OCI-LY1 (cell line): ENCODE data around the gene HPX.

Source experiments
- H2AFZ ChIP-seq: fragments of 200-600 bp; sonication (generic), shearing (Covaris generic); 2 replicates; pipeline ENCODE4 v1.6.0; 2014; ENCODE audit warnings: antibody characterized with exemption, mild to moderate bottlenecking, low read length
- H3F3A ChIP-seq: fragments of 200-600 bp; sonication (generic), shearing (Covaris generic); 2 replicates; pipeline ENCODE4 v1.6.0; 2014; ENCODE audit warnings: mild to moderate bottlenecking, antibody characterized with exemption, low read length, moderate library complexity; ENCODE audit not compliant: insufficient read depth
- H3K27ac ChIP-seq: fragments of 200-600 bp; sonication (generic); 2 replicates; pipeline ENCODE4 v1.5.1; 2014; ENCODE audit warnings: low read length, mixed run types, mild to moderate bottlenecking, low read depth; ENCODE audit not compliant: poor library complexity, severe bottlenecking
- H3K27me3 ChIP-seq: fragments of 200-600 bp; sonication (generic); 2 replicates; pipeline ENCODE4 v1.6.0; 2014; ENCODE audit warnings: antibody characterized with exemption, mild to moderate bottlenecking, low read length, moderate library complexity; ENCODE audit not compliant: insufficient read depth
- H3K36me3 ChIP-seq: fragments of 200-600 bp; sonication (generic); 2 replicates; pipeline ENCODE4 v1.6.1; 2014; ENCODE audit warnings: mild to moderate bottlenecking, antibody characterized with exemption, low read length, moderate library complexity, mixed read lengths; ENCODE audit not compliant: insufficient read depth
- H3K4me1 ChIP-seq: fragments of 200-600 bp; sonication (generic); 2 replicates; pipeline ENCODE4 v1.5.1; 2014; ENCODE audit warnings: mild to moderate bottlenecking, low read length, moderate library complexity; ENCODE audit not compliant: insufficient read depth, severe bottlenecking
- H3K4me2 ChIP-seq: fragments of 200-600 bp; sonication (generic), shearing (Covaris generic); 2 replicates; pipeline ENCODE4 v1.6.1; 2014; ENCODE audit warnings: low read length
- H3K4me3 ChIP-seq: fragments of 200-600 bp; sonication (generic); 2 replicates; pipeline ENCODE4 v1.5.1; 2014; ENCODE audit warnings: low read length, low read depth, mild to moderate bottlenecking, mixed read lengths; ENCODE audit not compliant: poor library complexity, severe bottlenecking
- H3K79me2 ChIP-seq: fragments of 200-600 bp; shearing (Covaris generic); 2 replicates; pipeline ENCODE4 v1.6.1; 2016; ENCODE audit warnings: mixed run types, low read length, mixed read lengths; ENCODE audit not compliant: insufficient read depth
- H3K9ac ChIP-seq: fragments of 200-600 bp; sonication (generic), shearing (Covaris generic); 2 replicates; pipeline ENCODE4 v1.6.1; 2014; ENCODE audit warnings: mild to moderate bottlenecking, low read length, mixed read lengths
- H3K9me2 ChIP-seq: fragments of 200-600 bp; sonication (generic), shearing (Covaris generic); 2 replicates; pipeline ENCODE4 v1.6.1; 2014; ENCODE audit warnings: low read depth, mild to moderate bottlenecking, low read length, mixed read lengths
- H3K9me3 ChIP-seq: fragments of 200-600 bp; shearing (Covaris generic); 2 replicates; pipeline ENCODE4 v1.6.1; 2014; ENCODE audit warnings: low read length, mixed read lengths
- H4K20me1 ChIP-seq: fragments of 200-600 bp; sonication (generic), shearing (Covaris generic); 2 replicates; pipeline ENCODE4 v1.6.0; 2016; ENCODE audit warnings: mild to moderate bottlenecking, low read length; ENCODE audit not compliant: insufficient read depth
- CTCF ChIP-seq: fragments of 200-600 bp; sonication (generic), shearing (Covaris generic); IDR thresholded peaks from 2 replicates; pipeline ENCODE4 v1.5.1; 2017; ENCODE audit warnings: mild to moderate bottlenecking, antibody characterized with exemption, low read length, moderate library complexity, mixed read lengths
- EZH2 ChIP-seq: fragments of 200-600 bp; sonication (generic), shearing (Covaris generic); IDR thresholded peaks from 2 replicates; pipeline ENCODE4 v1.8.0; 2017; ENCODE audit warnings: borderline replicate concordance, mixed run types, mild to moderate bottlenecking, antibody characterized with exemption, low read length, moderate library complexity, mixed read lengths

Gene HPX

GRCh38 chr11:6474413-6474792 lies 33.6 kb upstream of the HPX start:
- Histone ChIP-seq H3K79me2 (no peaks in the 10 kb centered on the region), H3K4me2 (peak overlapping the region; percentile 60), H3K4me3 (peak overlapping the region; percentile 75), H4K20me1 (no peaks in the 10 kb centered on the region), H3K9me3 (no peaks in the 10 kb centered on the region), H3F3A (no peaks in the 10 kb centered on the region), H3K36me3 (peaks cover 34% of the 10 kb centered on the region), H3K9me2 (no peaks in the 10 kb centered on the region), H3K27ac (no peak overlapping the region), H3K27me3 (no peaks in the 10 kb centered on the region), H2AFZ (no peak overlapping the region), H3K4me1 (peaks cover 6% of the 10 kb centered on the region), H3K9ac (peak overlapping the region; percentile 40; the same call in 1 of the 2 replicates)
- no peak for TF ChIP-seq CTCF
- TF ChIP-seq EZH2, result no peak

- Histone ChIP-seq H2AFZ (peak within 1 kb of the TSS; percentile 30; the same call in 1 of the 2 replicates), H3K79me2 (no peaks in the 10 kb centered on the region), H3K9ac (peak within 1 kb of the TSS; percentile 68), H3K36me3 (peaks cover 27% of the 10 kb centered on the region), H3K4me1 (peaks cover 10% of the 10 kb centered on the region), H3K27ac (no peak within 1 kb of the TSS), H3K4me2 (peak within 1 kb of the TSS; percentile 93), H3K4me3 (peak within 1 kb of the TSS; percentile 75), H3F3A (no peaks in the 10 kb centered on the region), H4K20me1 (no peaks in the 10 kb centered on the region), H3K9me2 (no peaks in the 10 kb centered on the region), H3K27me3 (no peaks in the 10 kb centered on the region), H3K9me3 (no peaks in the 10 kb centered on the region)
- TF ChIP-seq EZH2 (no peak), CTCF (no peak)
These were observed 32.9 kb upstream of the HPX start, which contains the start of gene TRIM3 for GRCh38 chr11:6473451-6474412. TSS of gene TRIM3 (minus strand) at chr11:6473941. CDS start at chr11:6465695, 8,246 bp downstream.

GRCh38 chr11:6472934-6473333 lies 32.1 kb upstream of the HPX start:
- H3K4me1 ChIP-seq, result peaks cover 10% of the 10 kb centered on the region
- H4K20me1 ChIP-seq, result no peaks in the 10 kb centered on the region
- H3K27ac ChIP-seq, result no peak overlapping the region
- peak overlapping the region; percentile 93; the same call in 1 of the 2 replicates for H3K4me2 ChIP-seq
- no peak overlapping the region for H3K9ac ChIP-seq
- H3K9me3 ChIP-seq, result no peaks in the 10 kb centered on the region
- no peak overlapping the region for H2AFZ ChIP-seq
- no peak for TF ChIP-seq CTCF
- no peak for TF ChIP-seq EZH2
- H3K9me2 ChIP-seq, result no peaks in the 10 kb centered on the region
- peaks cover 19% of the 10 kb centered on the region for H3K36me3 ChIP-seq
- H3F3A ChIP-seq, result no peaks in the 10 kb centered on the region
- H3K79me2 ChIP-seq, result no peaks in the 10 kb centered on the region
- no peaks in the 10 kb centered on the region for H3K27me3 ChIP-seq
- H3K4me3 ChIP-seq, result peak overlapping the region; percentile 75
